Breast epithelium (tissue), 3 donors: Measurements from ENCODE around the gene PTPRM.

Experiments
- POLR2A ChIP-seq: fragments of 450-650 bp; IDR thresholded peaks from one replicate; pipeline ENCODE4 v1.6.1; 2016; ENCODE audit warnings: antibody characterized with exemption, mild to moderate bottlenecking, moderate library complexity
- TF ChIP-seq, protein P1 (sequence below), 3 donors: fragments of 450-650 bp; IDR thresholded peaks; one replicate each; pipeline ENCODE4 v1.5.1; 2016 to 2017; ENCODE audit warnings: antibody characterized with exemption in 3 of 3, mild to moderate bottlenecking in 3 of 3, moderate library complexity in 3 of 3

DNA sequence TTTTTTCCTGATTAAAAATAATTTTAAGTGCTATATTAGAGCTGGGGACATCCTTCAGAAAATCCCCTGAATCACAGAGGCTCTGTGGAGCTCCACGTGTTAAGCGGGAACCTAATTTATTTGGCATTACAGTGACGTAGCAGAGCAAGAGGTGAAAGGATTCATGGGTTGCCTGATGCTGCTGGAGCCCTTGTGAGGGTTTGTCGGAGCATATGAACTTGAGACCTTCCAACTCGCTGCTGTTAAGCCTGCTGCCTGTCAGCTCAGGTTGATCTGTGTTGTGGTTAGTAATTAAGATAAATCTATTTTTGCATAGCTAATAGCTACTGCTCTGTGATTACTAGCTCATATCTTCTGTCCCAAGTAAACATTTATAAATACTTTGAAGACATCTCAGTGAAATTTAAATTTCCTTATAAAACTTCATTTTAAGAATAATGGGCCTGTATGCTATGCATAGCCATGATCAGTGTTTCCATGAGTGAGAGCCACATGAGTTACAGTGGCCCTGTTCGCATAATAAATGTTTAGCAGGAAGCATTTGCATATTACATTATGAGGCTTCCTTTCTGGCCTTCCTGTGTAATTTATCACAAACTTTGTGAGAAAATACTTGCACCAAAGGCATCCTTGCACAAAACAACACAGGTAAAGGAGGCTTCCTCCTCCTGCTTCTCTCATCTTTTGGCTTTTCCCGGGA is 438.9 kb downstream of the PTPRM start:
- TF ChIP-seq, protein P1, sequence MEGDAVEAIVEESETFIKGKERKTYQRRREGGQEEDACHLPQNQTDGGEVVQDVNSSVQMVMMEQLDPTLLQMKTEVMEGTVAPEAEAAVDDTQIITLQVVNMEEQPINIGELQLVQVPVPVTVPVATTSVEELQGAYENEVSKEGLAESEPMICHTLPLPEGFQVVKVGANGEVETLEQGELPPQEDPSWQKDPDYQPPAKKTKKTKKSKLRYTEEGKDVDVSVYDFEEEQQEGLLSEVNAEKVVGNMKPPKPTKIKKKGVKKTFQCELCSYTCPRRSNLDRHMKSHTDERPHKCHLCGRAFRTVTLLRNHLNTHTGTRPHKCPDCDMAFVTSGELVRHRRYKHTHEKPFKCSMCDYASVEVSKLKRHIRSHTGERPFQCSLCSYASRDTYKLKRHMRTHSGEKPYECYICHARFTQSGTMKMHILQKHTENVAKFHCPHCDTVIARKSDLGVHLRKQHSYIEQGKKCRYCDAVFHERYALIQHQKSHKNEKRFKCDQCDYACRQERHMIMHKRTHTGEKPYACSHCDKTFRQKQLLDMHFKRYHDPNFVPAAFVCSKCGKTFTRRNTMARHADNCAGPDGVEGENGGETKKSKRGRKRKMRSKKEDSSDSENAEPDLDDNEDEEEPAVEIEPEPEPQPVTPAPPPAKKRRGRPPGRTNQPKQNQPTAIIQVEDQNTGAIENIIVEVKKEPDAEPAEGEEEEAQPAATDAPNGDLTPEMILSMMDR (IDR thresholded peaks at IDR 0.05): no peak
- no peak for TF ChIP-seq POLR2A
